GM06990 (cell line): ENCODE results near the gene CDC42BPG.

ENCODE experiments used
- DNase-seq: peaks from one replicate; pipeline ENCODE4 v3.0.0-alpha.2; 2011; ENCODE audit not compliant: insufficient read length; ENCODE audit errors: extremely low read depth
- H3K27me3 ChIP-seq: replicated peaks from 2 replicates; pipeline ENCODE4 v1.6.0; 2011; ENCODE audit warnings: low read length; ENCODE audit not compliant: control insufficient read depth, insufficient read depth
- H3K36me3 ChIP-seq: 2 replicates; pipeline ENCODE4 v1.5.1; 2011; ENCODE audit warnings: low read length; ENCODE audit not compliant: control insufficient read depth, insufficient read depth
- H3K4me3 ChIP-seq: replicated peaks from 2 replicates; pipeline ENCODE4 v1.5.1; 2011; ENCODE audit warnings: low read depth, mild to moderate bottlenecking, control low read depth, low read length
- TF ChIP-seq, protein P1 (sequence below): IDR thresholded peaks from 2 replicates; pipeline ENCODE4 v1.5.1; 2011; ENCODE audit warnings: low read length, control low read depth, mild to moderate bottlenecking, inconsistent platforms; ENCODE audit not compliant: insufficient read depth, poor library complexity, severe bottlenecking

CDC42BPG gene

GRCh38 chr11:64891880-64892279 is 47.4 kb upstream of the CDC42BPG start:
- H3K4me3 ChIP-seq: no peak overlapping the region
- H3K27me3 ChIP-seq: no peaks in the 10 kb centered on the region
- peaks cover 5% of the 10 kb centered on the region for H3K36me3 ChIP-seq
- TF ChIP-seq, protein P1, sequence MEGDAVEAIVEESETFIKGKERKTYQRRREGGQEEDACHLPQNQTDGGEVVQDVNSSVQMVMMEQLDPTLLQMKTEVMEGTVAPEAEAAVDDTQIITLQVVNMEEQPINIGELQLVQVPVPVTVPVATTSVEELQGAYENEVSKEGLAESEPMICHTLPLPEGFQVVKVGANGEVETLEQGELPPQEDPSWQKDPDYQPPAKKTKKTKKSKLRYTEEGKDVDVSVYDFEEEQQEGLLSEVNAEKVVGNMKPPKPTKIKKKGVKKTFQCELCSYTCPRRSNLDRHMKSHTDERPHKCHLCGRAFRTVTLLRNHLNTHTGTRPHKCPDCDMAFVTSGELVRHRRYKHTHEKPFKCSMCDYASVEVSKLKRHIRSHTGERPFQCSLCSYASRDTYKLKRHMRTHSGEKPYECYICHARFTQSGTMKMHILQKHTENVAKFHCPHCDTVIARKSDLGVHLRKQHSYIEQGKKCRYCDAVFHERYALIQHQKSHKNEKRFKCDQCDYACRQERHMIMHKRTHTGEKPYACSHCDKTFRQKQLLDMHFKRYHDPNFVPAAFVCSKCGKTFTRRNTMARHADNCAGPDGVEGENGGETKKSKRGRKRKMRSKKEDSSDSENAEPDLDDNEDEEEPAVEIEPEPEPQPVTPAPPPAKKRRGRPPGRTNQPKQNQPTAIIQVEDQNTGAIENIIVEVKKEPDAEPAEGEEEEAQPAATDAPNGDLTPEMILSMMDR: no peak
- DNase-seq: no peak

GRCh38 chr11:64891215-64891848 is 46.9 kb upstream of the CDC42BPG start:
- Histone ChIP-seq H3K27me3 (no peaks in the 10 kb centered on the region), H3K4me3 (no peak overlapping the region), H3K36me3 (peaks cover 3% of the 10 kb centered on the region)
- TF ChIP-seq, protein P1: no peak
- DNase-seq: no peak

DNA sequence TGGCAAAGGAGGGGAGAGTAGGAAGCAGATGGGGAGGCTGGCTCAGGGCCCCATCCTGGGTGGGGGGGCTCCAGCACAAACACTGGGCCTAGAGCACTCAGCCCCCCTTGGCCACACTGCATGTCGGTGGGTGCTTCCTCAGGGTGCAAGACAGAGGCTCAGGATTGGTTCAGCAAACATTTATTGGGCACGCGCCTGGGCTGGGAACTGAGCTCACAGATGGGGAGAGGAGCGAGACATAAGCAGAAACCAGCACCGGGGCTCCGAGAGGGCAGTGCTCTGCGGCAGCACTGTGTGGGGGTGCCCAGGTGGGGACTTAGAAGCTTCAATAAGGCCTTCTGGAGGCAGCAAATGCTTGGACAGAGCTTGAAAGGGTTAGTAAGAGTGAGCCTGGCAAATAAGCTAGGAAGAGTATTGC is 46.1 kb upstream of the CDC42BPG start:
- H3K4me3 ChIP-seq: no peak overlapping the region
- H3K27me3 ChIP-seq: no peaks in the 10 kb centered on the region
- TF ChIP-seq, protein P1: no peak
- H3K36me3 ChIP-seq: peaks cover 1% of the 10 kb centered on the region
- DNase-seq: no peak

DNA sequence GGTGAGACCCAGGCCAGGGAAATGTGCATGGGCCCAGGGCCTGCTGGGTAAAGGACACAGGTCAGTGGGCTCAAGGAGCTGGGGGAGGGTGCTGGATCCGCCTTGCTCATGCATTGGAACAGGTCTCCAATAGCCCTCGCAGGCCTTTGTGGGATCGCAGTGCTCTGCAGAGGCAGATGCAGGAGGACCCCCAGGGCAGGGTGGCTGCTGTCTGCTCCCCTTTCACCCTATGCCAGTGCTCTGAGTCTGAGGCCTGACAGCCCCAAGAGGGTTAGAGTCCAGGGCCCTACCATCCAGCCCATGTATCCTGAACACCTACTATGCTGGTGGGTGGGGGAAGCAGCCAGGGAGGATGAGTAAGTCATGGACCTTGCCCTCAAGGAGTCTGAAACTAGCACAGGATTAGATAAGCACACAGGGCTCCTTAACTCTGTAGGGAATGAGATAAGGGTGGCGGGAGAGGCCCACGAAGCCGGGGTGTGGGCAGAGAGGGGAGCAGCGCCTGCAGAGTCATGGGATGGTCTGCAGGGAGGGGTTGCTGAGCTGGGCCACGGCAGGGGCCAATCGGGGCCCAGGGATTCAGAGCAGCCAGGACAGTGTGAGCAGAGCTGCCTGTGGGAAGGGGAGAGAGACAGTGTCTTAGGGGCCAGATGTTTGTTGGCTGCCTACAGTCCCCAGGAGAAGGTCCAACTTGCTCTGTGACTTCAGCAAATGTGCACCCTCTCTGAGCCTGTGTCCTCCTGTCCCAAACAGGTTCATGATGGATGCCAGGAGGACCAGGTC is 44.5 kb upstream of the CDC42BPG start:
- TF ChIP-seq, protein P1: no peak
- H3K36me3 ChIP-seq: no peaks in the 10 kb centered on the region
- no peak for DNase-seq
- no peak overlapping the region for H3K4me3 ChIP-seq
- H3K27me3 ChIP-seq: no peaks in the 10 kb centered on the region

DNA sequence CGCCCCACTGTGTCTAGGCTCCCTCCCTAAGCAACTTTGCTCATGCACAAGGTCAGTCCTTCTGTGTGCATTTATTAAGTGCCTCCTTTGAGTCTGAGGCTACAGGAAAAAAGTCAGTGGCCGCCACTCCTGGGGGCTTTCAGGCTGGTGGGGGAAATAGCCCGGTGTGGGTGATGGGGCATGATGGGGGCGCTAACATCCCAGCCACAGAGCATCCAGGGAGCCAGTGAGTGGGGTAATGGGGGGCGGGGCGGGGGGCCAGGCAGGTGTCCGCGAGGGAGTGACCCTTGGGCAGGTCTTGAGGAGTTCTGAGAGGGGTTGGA is 43.9 kb upstream of the CDC42BPG start:
- no peak for DNase-seq
- TF ChIP-seq, protein P1: no peak
- H3K36me3 ChIP-seq: no peaks in the 10 kb centered on the region
- H3K27me3 ChIP-seq: no peaks in the 10 kb centered on the region
- no peak overlapping the region for H3K4me3 ChIP-seq
